ENCODE measurements around the gene FAM89B. TPM values are rescaled to one million over a fixed set of nuclear protein-coding genes. Genes with fewer than 3 reads are reported as not detected.

Gene FAM89B
- total RNA-seq, 4 donors from 2014 or later = 12.0 to 44.1 (median 23.9) TPM

GRCh38 chr11:65575568-65576231, 3.4 kb downstream of the FAM89B start, which contains the start of gene EHBP1L1:
Gene EHBP1L1, plus strand, starts transcription at chr11:65576053. Its CDS starts 250 bp downstream, at chr11:65576303.
- 6% methylated on average over 5 of the region's 69 CpGs; no CpG with 5 or more reads in 1 of the 2 donors for WGBS, 2 donors
- intact Hi-C loops (cut with DNase I) = no loop called here
- TF ChIP-seq CTCF (IDR thresholded peaks at IDR 0.05) = no peak
- TF ChIP-seq POLR2A (IDR thresholded peaks at IDR 0.05) = peak in 1 of 4 donors; percentile 65
- no peaks in the 10 kb centered on the region for H3K27me3 ChIP-seq
- H3K4me1 ChIP-seq = peaks cover 48 to 90% (median 62%) of the 10 kb centered on the region in 3 donors
- peaks cover 13 to 30% (median 13%) of the 10 kb centered on the region in 3 donors for H3K36me3 ChIP-seq
- no peak for DNase-seq
- no peaks in the 10 kb centered on the region for H3K9me3 ChIP-seq
- peak within 1 kb of the TSS; percentile 96 to 99 (median 98) for H3K27ac ChIP-seq
- peak within 1 kb of the TSS; percentile 80 to 92 (median 84) for H3K4me3 ChIP-seq

GRCh38 chr11:65576232-65576866, 4.0 kb downstream of the FAM89B start:
- Histone ChIP-seq H3K9me3 (no peaks in the 10 kb centered on the region), H3K27me3 (no peaks in the 10 kb centered on the region), H3K4me3 (peak overlapping the region; percentile 80 to 92 (median 84)), H3K4me1 (peaks cover 42 to 85% (median 55%) of the 10 kb centered on the region in 3 donors), H3K27ac (peak overlapping the region; percentile 96 to 99 (median 98)), H3K36me3 (peaks cover 18 to 37% (median 20%) of the 10 kb centered on the region in 3 donors)
- intact Hi-C loops (cut with DNase I) = no loop called here
- 0% methylated on average over 2 of the region's 26 CpGs; no CpG with 5 or more reads in 1 of the 2 donors for WGBS, 2 donors
- TF ChIP-seq CTCF (IDR thresholded peaks at IDR 0.05) = no peak
- TF ChIP-seq POLR2A (IDR thresholded peaks at IDR 0.05) = no peak
- no peak for DNase-seq

- WGBS, 2 donors = 0% methylated on average over 2 to 3 of the region's 18 CpGs
Observed at GRCh38 chr11:65576867-65577755, 4.8 kb downstream of the FAM89B start.

GRCh38 chr11:65577756-65578109, 5.4 kb downstream of the FAM89B start:
- no peak for DNase-seq
- Histone ChIP-seq H3K36me3 (peaks cover 27 to 50% (median 30%) of the 10 kb centered on the region in 3 donors), H3K4me1 (peaks cover 34 to 75% (median 46%) of the 10 kb centered on the region in 3 donors), H3K27me3 (no peaks in the 10 kb centered on the region), H3K27ac (peak overlapping the region; percentile 96 to 99 (median 98)), H3K9me3 (no peaks in the 10 kb centered on the region), H3K4me3 (peak overlapping the region; percentile 80 to 92 (median 84))
- 60% methylated on average over 2 of the region's 8 CpGs for WGBS, 2 donors
- TF ChIP-seq CTCF (IDR thresholded peaks at IDR 0.05) = no peak
- no peak for TF ChIP-seq POLR2A (IDR thresholded peaks at IDR 0.05)
- intact Hi-C loops (cut with DNase I) = no loop called here

More at GRCh38 chr11:65576867-65577755, 4.8 kb downstream of the FAM89B start:
- DNase-seq = no peak
- intact Hi-C loops (cut with DNase I) = no loop called here
- TF ChIP-seq POLR2A (IDR thresholded peaks at IDR 0.05) (peak in 2 of 4 donors; percentile 34 to 50), CTCF (IDR thresholded peaks at IDR 0.05) (peak in 1 of 6 experiments; percentile 23)
- H3K4me1 ChIP-seq = peaks cover 34 to 78% (median 48%) of the 10 kb centered on the region in 3 donors
- H3K27ac ChIP-seq = peak overlapping the region; percentile 96 to 99 (median 98)
- H3K4me3 ChIP-seq = peak overlapping the region; percentile 80 to 92 (median 84)
- H3K36me3 ChIP-seq = peaks cover 26 to 44% (median 27%) of the 10 kb centered on the region in 3 donors
- no peaks in the 10 kb centered on the region for H3K9me3 ChIP-seq
- H3K27me3 ChIP-seq = no peaks in the 10 kb centered on the region
